Hematopoietic multipotent progenitor cell treated with erythropoietin and hydrocortisone succinate and interleukin-3 and kit ligand, for 8 days (in vitro differentiated cells): ENCODE measurements around the gene HAAO.
"Not testable (repeated sequence)": the region's sequence is repeated elsewhere in the genome, so short reads cannot be mapped to it uniquely, and the experiment has no call there.

Experiments used
- DNase-seq: peaks from one replicate; pipeline ENCODE4 v3.0.0-alpha.2; 2015

Gene HAAO

DNA sequence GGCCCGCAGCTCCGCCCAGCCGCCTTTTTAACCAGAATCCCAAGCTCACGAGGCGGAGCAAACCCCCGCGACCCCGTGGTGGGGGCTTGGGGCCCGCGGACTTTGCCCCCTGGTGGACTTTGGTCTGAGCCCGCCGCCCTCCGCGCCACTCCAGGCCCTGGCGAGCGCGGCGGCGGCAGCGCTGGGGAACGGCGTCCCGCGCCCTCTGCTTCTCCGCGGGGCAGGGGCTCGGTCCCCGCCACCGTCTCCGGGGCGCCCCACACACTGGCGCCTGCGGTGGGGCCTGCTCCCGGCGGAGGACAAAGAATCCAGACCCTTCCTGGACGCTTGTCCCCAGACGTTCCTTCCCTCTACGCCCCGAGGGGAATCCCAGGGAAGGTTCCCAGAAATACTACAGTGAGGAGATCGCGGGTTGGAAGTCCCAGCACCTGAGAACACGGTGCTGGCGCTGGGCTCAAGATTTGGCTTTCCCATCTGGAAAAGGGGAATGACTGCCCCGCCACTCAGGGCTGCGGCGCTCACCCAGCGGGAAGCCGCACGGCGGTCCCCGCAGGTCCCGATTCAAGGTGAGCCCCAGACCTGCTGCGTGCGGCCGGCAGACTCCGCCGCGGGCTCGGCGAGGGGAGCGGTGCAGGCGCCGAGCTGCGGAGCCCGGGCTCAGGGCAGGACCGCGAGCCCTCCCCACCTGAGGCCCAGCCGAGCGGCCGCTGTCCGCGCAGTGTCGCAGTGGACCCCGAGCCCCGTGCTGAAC, at the start of gene HAAO:
Gene HAAO (minus strand): TSS at position 1 of the 751 bp plus-strand sequence. CDS start 47 bp downstream, outside the sequence.
- no peak for DNase-seq

DNA sequence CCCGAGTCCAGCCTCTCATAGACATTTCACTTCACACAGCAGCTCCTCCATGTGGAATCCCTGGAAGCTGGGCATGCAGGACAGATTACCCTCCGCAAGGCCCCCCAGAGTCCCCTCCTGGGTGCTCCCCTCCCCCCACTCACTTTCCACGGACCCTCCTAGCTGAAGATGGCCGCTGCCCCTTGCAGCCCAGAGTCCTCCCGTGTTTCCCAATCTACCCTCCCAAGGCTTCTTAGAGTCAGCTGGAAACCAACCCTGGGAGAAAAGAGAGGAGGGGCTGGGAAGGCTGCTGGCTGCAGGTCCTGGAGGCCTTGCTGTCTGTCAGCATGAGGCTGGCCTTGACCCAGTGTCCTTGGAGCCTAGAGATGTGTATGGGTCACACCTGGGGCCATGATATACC, 49.0 kb upstream of the HAAO start:
- DNase-seq: no peak

DNA sequence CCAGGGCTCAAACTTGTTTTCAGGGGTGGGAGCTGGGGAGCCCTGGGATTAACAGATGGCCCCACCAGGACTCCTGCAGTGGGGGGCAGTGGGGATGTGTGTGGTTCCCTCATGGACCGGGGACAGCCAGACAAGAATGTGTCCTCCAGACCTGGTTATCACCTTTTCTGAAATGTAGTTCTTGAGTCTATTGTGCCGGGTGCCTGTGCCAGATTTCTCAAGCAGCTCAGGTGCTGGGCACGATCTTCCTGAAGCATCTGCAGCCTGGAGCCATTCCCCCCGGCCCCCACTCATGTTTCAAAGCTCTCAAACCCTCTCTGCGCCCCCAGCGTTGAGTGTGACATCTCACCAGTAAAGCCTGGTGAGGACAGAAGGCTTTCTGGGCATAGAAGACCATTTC, 48.4 kb upstream of the HAAO start:
- DNase-seq: no peak

DNA sequence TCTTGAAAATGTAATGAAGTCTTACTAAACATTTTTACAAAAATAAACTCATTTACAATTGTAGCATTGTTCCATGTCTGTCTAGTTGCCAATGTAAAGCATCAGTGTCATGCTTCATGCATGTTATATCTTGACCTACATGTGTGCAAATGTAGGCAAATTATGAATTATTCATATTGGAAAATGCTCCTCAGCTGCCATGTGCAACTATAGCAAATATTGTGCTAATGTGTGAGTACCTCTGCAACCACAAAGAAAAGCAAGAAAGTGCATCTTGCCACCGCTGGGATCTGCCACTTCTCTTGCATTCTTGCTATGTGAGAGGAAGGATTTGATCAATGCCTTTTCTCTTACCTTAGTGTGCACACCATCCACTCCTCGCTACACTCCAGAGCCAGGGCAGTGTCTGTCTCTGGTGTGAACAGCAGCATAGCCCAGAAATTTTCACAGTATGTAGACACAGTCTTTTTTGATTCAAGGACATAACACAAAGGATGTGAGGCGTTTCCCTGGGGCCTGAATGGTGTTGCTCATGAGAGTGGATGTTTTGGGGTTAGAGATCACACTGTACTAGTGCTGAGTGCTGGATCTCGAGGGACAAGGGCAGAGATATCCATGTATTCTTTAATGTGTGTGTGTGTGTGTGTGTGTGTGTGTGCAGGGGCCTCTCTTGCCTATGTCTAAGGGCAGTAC, 47.6 kb upstream of the HAAO start:
- no peak for DNase-seq

DNA sequence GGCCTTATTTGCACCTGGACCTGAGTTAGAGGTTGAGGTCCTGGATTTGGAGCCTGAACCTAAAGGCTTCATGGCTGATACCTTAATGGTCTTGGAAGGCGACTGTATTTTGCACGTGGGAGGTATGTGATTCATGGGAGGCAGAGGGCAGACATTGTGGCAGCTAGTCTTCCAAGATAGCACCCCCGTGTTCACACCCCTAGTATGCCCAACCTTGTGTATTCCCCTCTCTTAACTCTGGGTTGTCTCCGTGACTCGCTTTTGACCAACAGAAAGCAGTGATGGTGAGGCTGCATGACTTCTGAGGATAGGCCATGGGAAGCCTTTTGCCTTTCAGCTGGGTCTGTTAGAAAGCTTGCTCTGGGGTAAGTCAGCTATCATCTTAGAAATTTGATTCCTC, 45.8 kb upstream of the HAAO start:
- no peak for DNase-seq

DNA sequence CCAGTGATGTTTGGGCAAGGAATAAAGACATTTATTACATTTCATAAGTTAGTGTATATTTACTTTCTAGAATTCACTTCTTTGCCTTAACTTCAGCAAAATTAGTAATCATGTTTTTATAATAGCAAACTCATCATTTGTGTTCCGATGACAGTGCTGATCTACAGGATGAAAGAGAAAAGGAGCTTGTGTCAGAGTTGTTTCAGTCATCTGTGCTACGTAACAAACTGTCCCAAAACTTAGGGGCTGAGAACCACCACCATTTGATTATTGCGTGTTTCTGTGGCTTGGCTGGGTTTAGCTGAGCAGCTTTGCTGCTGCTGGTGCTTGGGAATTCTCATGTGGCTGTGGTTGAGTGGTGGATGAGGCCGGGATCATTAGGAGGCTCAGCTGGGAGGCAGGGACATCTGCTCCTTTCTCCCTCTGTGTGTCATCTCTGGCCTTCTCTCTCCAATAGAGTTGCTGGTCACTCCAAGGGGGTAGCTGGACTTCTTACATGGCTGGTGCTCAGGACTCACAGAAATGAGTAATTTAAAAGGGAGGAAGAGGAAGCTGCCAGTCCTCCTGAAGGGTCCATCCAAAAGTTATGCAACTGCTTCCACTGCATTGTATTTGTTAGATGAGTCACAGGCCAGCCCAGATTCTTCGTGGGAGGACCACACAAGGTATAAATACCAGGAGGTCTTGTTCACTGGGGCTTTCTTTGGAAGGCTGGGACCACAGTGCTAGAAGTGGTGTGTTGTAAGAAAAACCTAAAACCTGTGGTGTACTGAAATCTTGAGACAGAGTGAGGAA, 43.4 kb upstream of the HAAO start:
- DNase-seq: no peak

DNA sequence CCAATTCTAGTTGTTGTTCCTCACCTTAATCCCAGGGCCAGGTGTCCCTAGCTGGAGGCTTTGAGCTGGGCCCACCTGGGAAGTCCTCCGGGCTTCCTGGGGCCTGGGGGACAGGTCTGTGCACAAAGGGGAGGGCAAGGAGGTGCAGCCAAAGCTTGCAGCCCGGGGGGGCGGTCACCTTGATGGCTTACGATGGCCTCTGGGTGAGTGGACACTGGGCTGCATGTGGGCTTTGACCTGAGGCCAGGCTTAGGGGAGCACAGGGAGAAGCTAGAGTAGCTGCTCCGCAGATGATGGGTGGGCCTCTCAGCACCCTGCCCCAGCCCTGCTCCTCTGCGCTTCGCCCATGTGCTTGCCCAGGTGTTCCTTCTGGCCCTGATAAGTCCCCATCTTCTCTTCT, 41.8 kb upstream of the HAAO start:
- DNase-seq: no peak

DNA sequence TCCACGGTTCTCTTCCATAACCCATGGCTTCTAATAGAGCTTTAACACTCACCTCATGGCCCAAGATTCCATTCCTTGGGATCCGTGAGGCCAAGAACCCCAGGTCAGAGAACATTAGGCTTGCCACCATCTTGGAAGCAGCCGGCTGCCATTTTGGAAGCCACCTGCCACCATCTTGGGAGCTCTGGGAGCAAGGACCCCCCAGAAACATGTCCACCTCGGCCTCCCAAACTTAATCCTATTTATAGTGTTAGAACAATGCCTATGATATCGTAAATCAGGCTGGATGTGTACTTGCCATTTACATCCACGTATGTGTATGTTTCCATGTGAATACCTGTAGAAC, 39.9 kb upstream of the HAAO start:
- no peak for DNase-seq

DNA sequence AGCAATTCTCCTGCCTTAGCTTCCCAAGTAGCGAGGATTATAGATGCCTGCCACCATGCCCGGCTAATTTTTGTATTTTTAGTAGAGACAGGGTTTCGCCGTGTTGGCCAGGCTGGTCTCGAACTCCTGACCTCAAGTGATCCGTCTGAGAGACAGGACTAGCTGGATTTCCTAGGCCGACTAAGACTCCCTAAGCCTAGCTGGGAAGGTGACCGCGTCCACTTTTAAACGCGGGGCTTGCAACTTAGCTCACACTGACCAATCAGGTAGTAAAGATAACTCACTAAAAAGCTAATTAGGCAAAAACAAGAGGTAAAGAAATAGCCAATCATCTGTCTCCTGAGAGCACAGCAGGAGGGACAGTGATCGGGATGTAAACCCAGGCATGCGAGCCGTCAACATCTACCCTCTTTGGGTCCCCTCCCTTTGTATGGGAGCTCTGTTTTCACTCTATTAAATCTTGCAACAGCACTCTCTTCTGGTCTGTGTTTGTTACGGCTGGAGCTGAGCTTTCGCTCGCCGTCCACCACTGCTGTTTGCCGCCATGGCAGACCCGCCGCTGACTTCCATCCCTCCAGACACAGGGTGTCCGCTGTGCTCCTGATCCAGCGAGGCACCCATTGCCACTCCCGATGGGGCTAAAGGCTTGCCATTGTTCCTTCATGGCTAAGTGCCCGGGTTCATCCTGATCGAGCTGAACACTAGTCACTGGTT, 39.3 kb upstream of the HAAO start:
- DNase-seq: not testable (repeated sequence)

DNA sequence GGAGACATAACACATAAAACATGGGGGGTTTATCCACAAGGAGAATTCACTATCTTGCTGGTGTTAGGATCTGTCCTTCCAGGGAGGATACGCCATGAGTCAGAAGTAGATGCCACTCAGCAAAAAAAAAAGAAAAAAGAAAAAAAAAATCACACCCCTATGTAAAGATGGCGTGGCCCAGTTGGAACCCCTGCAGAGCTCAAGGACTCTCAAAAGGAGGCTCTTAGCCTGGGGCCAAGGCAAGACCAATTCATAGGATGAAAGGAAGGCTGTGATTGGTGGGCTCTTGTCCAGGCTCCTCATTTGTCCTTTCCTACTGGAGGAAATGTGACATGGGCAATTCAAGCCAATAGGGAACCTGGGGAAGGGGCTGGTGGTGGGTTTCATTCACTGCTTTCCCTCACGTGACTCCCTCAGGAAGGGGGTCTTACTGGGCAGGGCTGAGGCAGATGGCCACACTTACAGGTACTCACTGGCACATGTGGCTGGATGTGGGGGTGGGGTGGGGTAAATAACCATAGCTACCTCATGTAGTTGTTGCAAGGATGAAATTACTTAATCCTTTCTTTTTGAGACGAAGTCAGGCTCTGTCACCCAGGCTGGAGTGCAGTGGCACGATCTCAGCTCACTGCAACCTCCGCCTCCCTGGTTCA, 38.7 kb upstream of the HAAO start:
- DNase-seq: no peak

DNA sequence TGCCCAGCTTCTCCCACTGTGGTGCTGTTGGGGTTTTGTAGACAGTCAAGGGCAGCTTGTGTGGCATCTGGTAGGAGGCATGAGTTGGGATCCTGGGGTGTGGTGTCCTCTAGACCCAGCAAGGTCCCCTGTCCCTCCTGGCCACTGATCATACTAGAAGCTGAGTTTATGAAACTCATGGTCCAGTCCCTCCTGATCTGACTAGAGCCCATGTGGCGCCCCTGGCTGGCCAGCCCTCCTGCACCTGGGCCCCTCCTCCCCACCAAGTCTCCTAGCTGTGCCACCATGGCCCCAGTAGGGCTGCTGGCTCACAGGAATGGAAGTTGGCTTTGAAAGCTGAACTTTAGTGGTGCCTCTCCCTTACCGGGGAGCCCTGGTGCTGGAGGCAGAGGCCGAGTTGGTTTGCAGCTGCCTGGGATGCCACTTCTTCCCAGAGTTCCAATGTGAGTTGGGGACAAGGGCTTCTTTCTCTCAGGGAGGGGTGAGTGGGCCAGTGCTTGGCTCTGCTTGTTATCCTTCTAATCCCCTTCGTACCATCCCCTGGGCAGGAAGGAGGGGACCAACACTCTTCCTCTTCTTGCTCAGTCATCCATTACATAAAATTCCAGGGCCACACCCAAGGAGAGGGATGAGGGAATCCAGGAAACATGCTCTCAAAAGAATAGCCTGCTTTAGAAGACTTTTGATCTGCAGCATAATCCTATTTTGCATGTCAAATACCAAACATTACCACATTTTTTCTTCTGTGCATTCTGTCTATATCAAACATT, 37.5 kb upstream of the HAAO start:
- no peak for DNase-seq

DNA sequence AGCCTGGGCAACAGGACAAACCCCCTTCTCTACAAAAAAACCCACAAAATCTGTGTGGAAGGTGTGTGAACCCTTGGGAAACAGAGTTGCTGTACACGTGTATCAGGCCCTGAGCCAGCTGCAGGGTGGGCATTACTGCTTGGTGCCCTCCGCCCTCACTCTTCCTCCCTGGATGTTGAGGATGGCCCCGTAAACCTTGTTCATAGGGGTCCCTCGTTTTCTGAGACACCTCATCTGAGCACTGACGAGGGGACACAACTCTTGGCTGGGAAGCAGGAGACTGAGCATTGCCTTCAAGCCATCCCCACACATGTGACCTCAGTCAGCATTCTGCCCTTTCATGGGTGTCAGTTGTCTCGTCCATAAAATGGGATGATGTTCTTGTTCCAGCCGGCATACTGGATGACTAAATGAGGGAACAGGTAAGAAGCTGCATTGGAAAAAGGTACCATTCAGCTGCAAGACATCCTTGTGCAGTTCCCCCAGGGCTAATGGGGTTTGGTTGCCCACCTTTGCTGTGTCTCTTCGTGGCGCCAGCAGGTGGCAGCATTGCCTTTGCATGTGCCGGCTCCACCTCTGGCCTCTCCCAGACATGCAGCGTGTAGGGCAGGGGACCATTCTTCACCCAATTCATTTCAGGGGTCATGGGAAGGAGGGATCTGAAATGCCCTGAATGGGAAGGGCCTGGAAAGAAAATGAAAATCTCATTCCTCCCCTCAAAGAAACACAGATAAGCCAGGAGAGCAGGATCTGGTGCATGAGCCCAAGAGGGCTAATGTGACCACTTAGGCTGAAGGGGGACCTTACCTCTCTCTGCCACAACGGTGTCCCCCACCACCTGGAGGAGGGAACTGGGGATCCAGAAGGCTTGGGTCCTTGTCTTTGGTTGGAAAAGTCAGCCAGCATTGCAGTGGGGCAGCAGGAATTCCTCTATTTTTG, 36.4 kb upstream of the HAAO start:
- DNase-seq: peak; percentile 83

DNA sequence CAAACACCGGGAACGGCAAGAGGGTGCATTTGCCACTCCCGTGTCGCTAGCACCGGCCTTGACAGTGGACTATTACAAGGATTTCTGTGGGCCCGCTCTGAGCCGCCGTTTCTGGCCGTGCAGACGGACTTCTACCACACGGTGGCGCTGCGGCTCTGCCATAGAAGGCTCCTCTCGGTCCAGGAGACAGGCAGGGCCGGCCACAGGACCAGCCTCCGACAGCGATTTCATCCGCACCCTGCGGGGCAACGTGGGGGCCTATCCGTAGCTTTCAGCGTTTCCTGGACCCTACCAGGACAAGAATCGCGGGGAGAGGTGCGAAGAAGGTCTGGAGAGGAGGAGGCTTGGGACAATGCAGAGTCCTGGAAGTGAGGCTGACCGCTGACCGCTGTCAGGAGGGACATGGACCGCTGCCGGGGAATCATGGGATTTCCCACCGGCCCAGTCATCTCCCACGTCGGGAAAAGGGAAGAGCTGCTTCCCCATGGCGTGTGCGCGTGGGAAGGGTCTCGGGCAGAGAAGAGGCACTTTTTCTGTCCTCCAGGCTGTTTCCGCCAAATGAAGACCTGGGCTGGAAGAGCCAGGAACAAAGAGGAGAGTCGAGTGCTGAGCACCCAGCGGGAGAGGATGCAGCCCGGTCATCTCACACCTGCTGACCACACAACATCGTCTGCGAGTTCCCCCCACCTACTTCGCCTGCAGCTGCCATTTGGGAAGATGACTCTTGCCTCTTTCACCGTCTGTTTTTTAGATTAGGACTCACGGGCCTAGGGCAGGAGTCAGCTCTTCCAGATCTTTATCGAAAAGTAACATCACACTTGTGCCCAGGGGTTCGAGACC, 35.5 kb upstream of the HAAO start:
- peak; percentile 86 for DNase-seq

DNA sequence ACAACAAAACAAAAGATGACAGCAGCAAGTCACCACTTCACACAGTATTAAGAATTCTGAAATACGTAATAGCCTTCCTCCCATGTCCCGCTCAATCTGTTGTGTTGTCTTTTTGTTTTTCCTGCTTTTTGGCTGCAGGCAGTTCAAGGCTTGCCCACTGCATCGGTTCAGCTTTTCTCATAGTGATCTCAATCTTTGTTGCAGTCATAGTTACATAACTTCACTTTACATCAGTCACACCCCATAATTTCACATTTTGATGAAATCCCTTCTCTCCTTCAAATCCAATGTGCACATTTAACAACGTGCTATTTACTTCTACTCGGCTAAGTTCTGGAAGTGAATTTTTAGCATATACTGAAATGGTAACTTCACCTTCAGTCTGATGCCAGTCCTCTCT, 33.8 kb upstream of the HAAO start:
- DNase-seq: no peak

DNA sequence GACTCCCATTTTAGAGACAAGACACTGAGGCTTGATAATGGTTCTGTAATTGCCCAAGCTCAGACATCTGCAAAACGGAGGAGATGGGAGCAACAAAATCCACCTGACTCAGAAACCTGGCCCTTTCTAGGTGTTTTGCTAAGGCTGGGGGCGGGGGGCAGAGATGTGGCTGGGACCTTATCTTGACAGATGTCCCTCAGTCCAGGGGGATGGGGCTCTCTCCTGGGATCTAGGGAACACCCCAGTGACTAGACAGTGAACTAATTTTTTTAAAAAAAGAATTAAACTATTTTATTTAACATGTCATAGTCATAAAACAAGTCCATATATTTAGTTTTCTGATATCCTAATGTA, 32.0 kb upstream of the HAAO start:
- no peak for DNase-seq

DNA sequence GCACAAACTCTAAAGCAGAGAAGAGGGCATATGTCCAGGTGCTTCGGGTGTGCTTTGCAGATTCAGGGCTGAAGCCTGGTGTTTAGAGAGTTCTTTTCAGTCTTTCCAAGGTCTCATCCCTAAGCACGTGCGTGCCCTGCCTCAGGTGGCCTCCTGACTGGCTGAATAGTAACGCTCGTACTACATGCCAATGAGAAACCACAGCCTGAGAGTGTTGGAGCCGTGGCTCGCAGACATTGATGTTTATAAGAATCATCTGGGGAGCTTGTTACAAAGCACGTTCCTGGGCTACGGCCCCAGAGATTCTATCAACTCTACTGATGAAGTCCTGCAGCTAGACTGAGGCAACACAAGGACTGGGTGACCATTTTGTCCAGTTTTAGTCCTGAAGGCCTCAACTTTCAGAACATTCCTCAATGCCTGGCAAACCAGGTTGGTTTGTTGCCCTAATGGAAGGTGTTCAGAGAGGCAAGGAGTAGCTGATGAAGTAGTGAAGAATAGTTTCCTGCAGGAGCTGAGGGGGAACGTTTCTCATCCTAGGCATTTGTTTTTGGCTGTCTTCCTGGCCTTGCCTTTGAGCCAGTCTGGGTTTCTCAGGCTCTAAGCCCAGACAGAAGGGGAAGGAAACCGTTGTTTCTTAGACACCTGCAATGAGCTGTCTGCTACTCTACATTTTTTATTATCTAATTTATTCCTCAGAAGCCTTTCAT, 31.5 kb upstream of the HAAO start:
- no peak for DNase-seq

DNA sequence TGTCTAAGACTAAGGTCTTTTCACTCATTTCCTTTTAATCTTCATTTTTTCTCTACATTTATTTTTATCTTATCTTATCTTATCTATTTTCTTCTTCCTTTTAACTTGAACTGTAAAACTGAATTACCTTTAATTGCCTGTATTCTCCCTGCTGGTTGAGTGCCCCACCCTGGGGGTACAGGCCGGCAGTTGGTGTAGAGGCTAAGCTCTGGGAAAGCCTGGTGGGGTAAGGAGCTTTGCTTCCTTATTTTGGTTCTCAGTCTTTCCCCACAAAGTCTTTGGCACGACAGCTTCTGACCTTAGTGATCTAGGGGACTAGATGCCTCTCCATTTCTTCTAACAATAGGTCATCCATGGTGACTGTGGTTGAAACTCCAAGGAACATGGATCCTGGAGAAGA, 26.8 kb upstream of the HAAO start:
- DNase-seq: no peak

DNA sequence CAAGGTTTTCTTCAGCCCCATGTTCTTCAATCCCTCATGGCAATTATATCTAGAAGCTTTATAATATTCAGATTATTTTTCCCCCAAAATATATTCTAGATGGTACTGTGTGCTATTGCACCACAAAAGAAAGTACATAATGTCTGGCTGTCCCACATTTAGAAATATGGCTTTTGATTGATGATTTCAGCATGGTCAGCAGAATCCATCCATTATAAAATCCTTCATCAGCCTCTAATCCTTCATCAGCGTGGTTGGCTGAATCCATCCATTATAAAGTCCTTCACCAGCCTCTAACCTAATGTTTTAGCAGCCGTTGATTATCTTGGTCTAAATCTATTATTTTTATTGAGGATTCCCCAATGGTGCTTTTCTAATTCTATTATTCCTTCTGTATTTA, 23.3 kb upstream of the HAAO start:
- DNase-seq: no peak

DNA sequence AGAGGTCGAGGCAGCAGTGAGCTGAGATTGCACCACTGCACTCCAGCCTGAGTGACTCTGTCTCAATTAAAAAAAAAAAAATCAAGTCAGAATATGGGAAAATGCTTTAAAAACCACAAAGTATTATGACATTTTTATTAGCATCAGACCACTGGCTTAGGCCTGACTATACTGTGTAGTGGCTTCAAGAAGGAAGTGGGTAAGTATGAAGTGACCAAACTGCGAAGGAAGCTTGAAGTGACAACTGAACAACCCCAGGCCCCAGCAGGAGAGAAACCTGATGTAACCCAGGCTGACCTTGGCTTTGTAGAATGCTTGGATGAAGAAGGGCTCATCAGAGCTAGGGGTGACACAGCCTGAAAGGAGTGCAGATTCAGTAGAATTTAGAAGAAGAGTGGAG, 21.4 kb upstream of the HAAO start:
- no peak for DNase-seq
